H9 (cell line): Measurements from ENCODE around the gene CD300LG. TPM values are rescaled to one million over a fixed set of nuclear protein-coding genes. Genes with fewer than 3 reads are reported as not detected.

Experiments
- DNase-seq: peaks from one replicate; pipeline ENCODE4 v3.0.0-alpha.2; 2017
- H2AFZ ChIP-seq: one replicate; pipeline ENCODE4 v1.6.1; 2013; ENCODE audit warnings: mild to moderate bottlenecking, low read length, control low read depth, moderate library complexity
- H2AK5ac ChIP-seq: 2 replicates; pipeline ENCODE4 v1.6.1; 2013; ENCODE audit warnings: low read length, control low read depth, mixed read lengths; ENCODE audit not compliant: insufficient read length
- H2BK120ac ChIP-seq: one replicate; pipeline ENCODE4 v1.6.1; 2013; ENCODE audit warnings: low read depth, mild to moderate bottlenecking, low read length, control low read depth, inconsistent platforms; ENCODE audit not compliant: poor library complexity, severe bottlenecking
- H2BK12ac ChIP-seq: 2 replicates; pipeline ENCODE4 v1.6.1; 2013; ENCODE audit warnings: low read length, control low read depth, mixed read lengths, low read depth; ENCODE audit not compliant: insufficient read length
- H2BK15ac ChIP-seq: 2 replicates; pipeline ENCODE4 v1.6.1; 2013; ENCODE audit warnings: low read depth, low read length, control low read depth
- H2BK20ac ChIP-seq: one replicate; pipeline ENCODE4 v1.6.1; 2013; ENCODE audit warnings: low read depth, mild to moderate bottlenecking, low read length, control low read depth, inconsistent platforms; ENCODE audit not compliant: poor library complexity, severe bottlenecking
- H2BK5ac ChIP-seq: 2 replicates; pipeline ENCODE4 v1.6.1; 2013; ENCODE audit warnings: low read length, control low read depth, mixed read lengths; ENCODE audit not compliant: insufficient read length
- H3K14ac ChIP-seq: 2 replicates; pipeline ENCODE4 v1.6.1; 2013; ENCODE audit warnings: low read length, control low read depth; ENCODE audit not compliant: insufficient read depth
- H3K18ac ChIP-seq: 2 replicates; pipeline ENCODE4 v1.6.1; 2013; ENCODE audit warnings: low read depth, mild to moderate bottlenecking, mixed read lengths, low read length, control low read depth; ENCODE audit not compliant: insufficient read length
- H3K23ac ChIP-seq: 2 replicates; pipeline ENCODE4 v1.6.1; 2013; ENCODE audit warnings: low read length, control low read depth, mixed read lengths, low read depth; ENCODE audit not compliant: insufficient read length
- H3K23me2 ChIP-seq: 2 replicates; pipeline ENCODE4 v1.6.1; 2013; ENCODE audit warnings: low read depth, mild to moderate bottlenecking, mixed read lengths, low read length, control low read depth; ENCODE audit not compliant: insufficient read length, poor library complexity, severe bottlenecking
- H3K27ac ChIP-seq: 2 replicates; pipeline ENCODE4 v1.5.1; 2013; ENCODE audit warnings: low read length, control low read depth, mixed read lengths, low read depth; ENCODE audit not compliant: insufficient read length
- H3K27me3 ChIP-seq: 2 replicates; pipeline ENCODE4 v1.6.1; 2013; ENCODE audit warnings: low read length, control low read depth, inconsistent platforms; ENCODE audit not compliant: insufficient read depth
- H3K4ac ChIP-seq: 2 replicates; pipeline ENCODE4 v1.6.1; 2013; ENCODE audit warnings: low read depth, mild to moderate bottlenecking, control low read depth, inconsistent platforms, low read length, moderate library complexity
- H3K4me1 ChIP-seq: 2 replicates; pipeline ENCODE4 v1.6.1; 2013; ENCODE audit warnings: low read length, control low read depth, inconsistent platforms; ENCODE audit not compliant: insufficient read depth
- H3K4me2 ChIP-seq: 2 replicates; pipeline ENCODE4 v1.6.1; 2013; ENCODE audit warnings: low read length, control low read depth, mixed read lengths; ENCODE audit not compliant: insufficient read length, insufficient read depth
- H3K56ac ChIP-seq: 2 replicates; pipeline ENCODE4 v1.6.1; 2013; ENCODE audit warnings: low read depth, mild to moderate bottlenecking, mixed read lengths, low read length, control low read depth; ENCODE audit not compliant: insufficient read length
- H3K79me1 ChIP-seq: 2 replicates; pipeline ENCODE4 v1.6.1; 2013; ENCODE audit warnings: low read depth, mild to moderate bottlenecking, moderate library complexity, low read length, control low read depth, inconsistent platforms; ENCODE audit not compliant: insufficient read depth, poor library complexity, severe bottlenecking
- H3K79me2 ChIP-seq: 2 replicates; pipeline ENCODE4 v1.6.1; 2013; ENCODE audit warnings: low read length, control low read depth, inconsistent platforms; ENCODE audit not compliant: insufficient read depth
- H3K9ac ChIP-seq: 2 replicates; pipeline ENCODE4 v1.6.1; 2013; ENCODE audit warnings: low read length, control low read depth, mixed read lengths; ENCODE audit not compliant: insufficient read length; ENCODE audit errors: extremely low read depth
- H3K9me3 ChIP-seq: one replicate; pipeline ENCODE4 v1.6.1; 2013; ENCODE audit warnings: low read depth, low read length, inconsistent platforms; ENCODE audit not compliant: control insufficient read depth
- H3T11ph ChIP-seq: one replicate; pipeline ENCODE4 v1.6.1; 2013; ENCODE audit warnings: mild to moderate bottlenecking, low read length, control low read depth, inconsistent platforms
- H4K20me1 ChIP-seq: one replicate; pipeline ENCODE4 v1.6.1; 2013; ENCODE audit not compliant: control insufficient read depth, insufficient read length, insufficient read depth
- H4K5ac ChIP-seq: 2 replicates; pipeline ENCODE4 v1.6.1; 2013; ENCODE audit warnings: low read depth, mild to moderate bottlenecking, mixed read lengths, low read length, control low read depth; ENCODE audit not compliant: insufficient read length
- H4K8ac ChIP-seq: replicated peaks from 2 replicates; pipeline ENCODE4 v1.6.1; 2013; ENCODE audit warnings: low read length, control low read depth, mixed read lengths, low read depth; ENCODE audit not compliant: insufficient read length
- H4K91ac ChIP-seq: 2 replicates; pipeline ENCODE4 v1.6.1; 2013; ENCODE audit warnings: low read depth, mild to moderate bottlenecking, moderate library complexity, mixed read lengths, low read length, control low read depth; ENCODE audit not compliant: insufficient read length
- H3K27ac Mint-ChIP-seq, 3 experiments: 2 replicates in 2 of 3; 3 replicates in 1 of 3; pipeline ENCODE4 v1.8.0; 2020 to 2021; ENCODE audit warnings: mixed read lengths in 3 of 3, mild to moderate bottlenecking in 1 of 3, moderate library complexity in 1 of 3
- H3K27me3 Mint-ChIP-seq: 2 replicates; pipeline ENCODE4 v1.8.0; 2021; ENCODE audit warnings: low read depth, mild to moderate bottlenecking, moderate library complexity, mixed read lengths
- H3K36me3 Mint-ChIP-seq, 3 experiments: 2 replicates in 2 of 3; 3 replicates in 1 of 3; pipeline ENCODE4 v1.8.0; 2020 to 2021; ENCODE audit warnings: low read depth in 3 of 3, mixed read lengths in 3 of 3; ENCODE audit not compliant: insufficient read depth in 1 of 3
- H3K4me1 Mint-ChIP-seq, 2 experiments: 2 replicates each; pipeline ENCODE4 v1.8.0; 2020; ENCODE audit warnings: mixed read lengths in 2 of 2
- H3K4me3 Mint-ChIP-seq, 2 experiments: 2 replicates in 1 of 2; 3 replicates in 1 of 2; pipeline ENCODE4 v1.8.0; 2020 to 2021; ENCODE audit warnings: mild to moderate bottlenecking in 2 of 2, mixed read lengths in 2 of 2, moderate library complexity in 1 of 2
- H3K9me3 Mint-ChIP-seq, 2 experiments: 2 replicates in 1 of 2; 3 replicates in 1 of 2; pipeline ENCODE4 v1.8.0; 2020; ENCODE audit warnings: mild to moderate bottlenecking in 2 of 2, mixed read lengths in 2 of 2, moderate library complexity in 1 of 2
- CTCF ChIP-seq: fragments of 200-600 bp; sonication (generic); conservative IDR thresholded peaks from 3 replicates; pipeline ENCODE4 v1.8.0; 2021; ENCODE audit warnings: antibody characterized with exemption, mild to moderate bottlenecking
- WGBS: extraction: QIAGEN DNeasy Blood & Tissue Kit; methylation state at CpG from one replicate; pipeline ENCODE4 v1.1.7; 2013; ENCODE audit warnings: missing lambda C conversion rate, low lambda C conversion rate, mixed read lengths; ENCODE audit not compliant: insufficient read length; ENCODE audit errors: extremely low coverage; 5-methylcytosine and 5-hydroxymethylcytosine counted together
- total RNA-seq: library from RNA; stranded (reverse); gene quantifications from 2 replicates; pipeline ENCODE4 v1.2.1, GENCODE V29; 2021

CD300LG gene
- total RNA-seq, 1 experiment from 2014 or later = not detected

DNA sequence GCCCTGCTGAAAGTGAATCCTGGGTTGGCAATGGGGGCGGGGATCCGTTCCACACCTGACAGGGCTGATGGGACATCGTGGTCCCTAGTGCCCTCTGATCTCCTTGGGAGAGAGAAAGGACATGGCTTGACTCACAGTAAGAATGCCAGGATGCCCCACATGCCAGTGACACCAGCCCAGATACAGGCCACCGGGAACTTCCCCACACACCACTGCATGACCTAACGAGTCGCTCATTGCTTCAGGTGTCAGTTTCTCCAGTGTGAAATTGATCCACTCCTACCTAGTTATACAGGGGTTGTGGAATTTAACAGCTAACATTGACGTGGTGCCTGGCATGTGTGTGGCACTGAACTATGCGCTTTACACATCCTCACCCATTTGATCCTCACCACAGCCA lies 7.5 kb downstream of the CD300LG start:
- Histone ChIP-seq H3K23ac (no peak overlapping the region), H2AFZ (no peak overlapping the region), H2BK5ac (no peak overlapping the region), H3K27ac (no peak overlapping the region), H3K14ac (no peak overlapping the region), H3T11ph (no peak overlapping the region), H3K9me3 (no peaks in the 10 kb centered on the region), H3K9ac (no peak overlapping the region), H4K91ac (no peak overlapping the region), H2BK12ac (no peak overlapping the region), H2BK20ac (no peak overlapping the region), H3K4ac (no peak overlapping the region), H3K27me3 (no peaks in the 10 kb centered on the region), H3K4me1 (no peaks in the 10 kb centered on the region), H4K20me1 (no peaks in the 10 kb centered on the region), H3K23me2 (no peaks in the 10 kb centered on the region), H3K4me2 (no peak overlapping the region), H2BK120ac (no peak overlapping the region), H3K56ac (no peak overlapping the region), H3K79me2 (no peaks in the 10 kb centered on the region), H4K5ac (no peak overlapping the region), H4K8ac (no peak overlapping the region), H2AK5ac (no peak overlapping the region), H3K79me1 (no peaks in the 10 kb centered on the region), H3K18ac (no peak overlapping the region), H2BK15ac (no peak overlapping the region)
- no CpG with 5 or more reads among the region's 8 CpGs for WGBS
- Mint-ChIP-seq H3K9me3 (no peaks in the 10 kb centered on the region), H3K4me3 (no peak overlapping the region), H3K4me1 (peaks cover 0 to 2% of the 10 kb centered on the region in 2 experiments; a peak in 1 of 4 replicates), H3K36me3 (no peaks in the 10 kb centered on the region), H3K27me3 (peaks cover 7% of the 10 kb centered on the region), H3K27ac (peak overlapping the region in 1 of 3 experiments; percentile 36; a peak in 1 of 7 replicates)
- no peak for DNase-seq
- TF ChIP-seq CTCF = no peak
